LNCaP clone FGC (cell line): Measurements from ENCODE around the gene SFTA2.

Experiments used
- DNase-seq: peaks from one replicate; pipeline ENCODE4 v3.0.0-alpha.2; 2011; ENCODE audit warnings: low read depth
- H3K4me3 ChIP-seq: 2 replicates; pipeline ENCODE4 v1.5.1; 2011; ENCODE audit warnings: mild to moderate bottlenecking, low read depth, low read length, control low read depth
- CTCF ChIP-seq: IDR thresholded peaks from 2 replicates; pipeline ENCODE4 v1.5.1; 2012; ENCODE audit warnings: mild to moderate bottlenecking; ENCODE audit not compliant: control insufficient read depth, insufficient read depth; ENCODE audit errors: extremely low read depth

SFTA2 gene

GRCh38 chr6:30881392-30882203 is 50.4 kb downstream of the SFTA2 start:
- no peak for DNase-seq
- no peak for TF ChIP-seq CTCF
- no peak overlapping the region for H3K4me3 ChIP-seq
